NCI-H82 (cell line): ENCODE results near the gene ZNF181.
"Not testable (repeated sequence)": the region's sequence is repeated elsewhere in the genome, so short reads cannot be mapped to it uniquely, and the experiment has no call there.

Experiments used
- DNase-seq: peaks from one replicate; lab custom pipeline; 2025; lab: John Stamatoyannopoulos, UW

Gene ZNF181

GRCh38 chr19:34733746-34734536 is at the start of gene ZNF181:
Gene ZNF181 (plus strand): TSS chr19:34734243. CDS start chr19:34735038, 795 bp downstream.
- DNase-seq = peak; percentile 91

- DNase-seq = not testable (repeated sequence)
These were observed 48.8 kb upstream of the ZNF181 start for GRCh38 chr19:34685266-34685665.

GRCh38 chr19:34686455-34686854 is 47.6 kb upstream of the ZNF181 start:
- no peak for DNase-seq

- no peak for DNase-seq
These were observed 46.7 kb upstream of the ZNF181 start for GRCh38 chr19:34687348-34687747.

- DNase-seq = no peak
These were observed 45.5 kb upstream of the ZNF181 start for GRCh38 chr19:34688592-34688991.

- DNase-seq = no peak
These were observed 43.7 kb upstream of the ZNF181 start for GRCh38 chr19:34690372-34690771.

GRCh38 chr19:34692549-34692948 is 41.5 kb upstream of the ZNF181 start:
- DNase-seq = no peak

- no peak for DNase-seq
These were observed 26.4 kb upstream of the ZNF181 start for GRCh38 chr19:34707661-34708060.

- DNase-seq = no peak
These were observed 22.2 kb upstream of the ZNF181 start for GRCh38 chr19:34711890-34712289.

- DNase-seq = peak; percentile 91
These were observed 21.4 kb upstream of the ZNF181 start for GRCh38 chr19:34712395-34713261.

GRCh38 chr19:34713262-34713637 is 20.8 kb upstream of the ZNF181 start:
- DNase-seq = no peak

GRCh38 chr19:34715357-34715756 is 18.7 kb upstream of the ZNF181 start:
- no peak for DNase-seq

GRCh38 chr19:34722353-34722752 is 11.7 kb upstream of the ZNF181 start:
- no peak for DNase-seq

GRCh38 chr19:34725400-34725799 is 8.6 kb upstream of the ZNF181 start:
- DNase-seq = no peak

- DNase-seq = no peak
These were observed 2.8 kb upstream of the ZNF181 start for GRCh38 chr19:34731019-34731829.

- no peak for DNase-seq
These were observed 2.1 kb upstream of the ZNF181 start for GRCh38 chr19:34731964-34732363.

- DNase-seq = peak; percentile 10
These were observed 1.3 kb upstream of the ZNF181 start for GRCh38 chr19:34732612-34733211.

GRCh38 chr19:34733266-34733745 is 737 bp upstream of the ZNF181 start:
- DNase-seq = peak; percentile 74

GRCh38 chr19:34734537-34735103 is 577 bp downstream of the ZNF181 start:
- DNase-seq = no peak

- no peak for DNase-seq
These were observed 11.1 kb downstream of the ZNF181 start for GRCh38 chr19:34744896-34745690.
